Upper lobe of left lung (tissue), 6 donors: ENCODE data around the gene SERPINB8. TPM values are rescaled to one million over a fixed set of nuclear protein-coding genes. Genes with fewer than 3 reads are reported as not detected.
"Not testable (repeated sequence)": the region's sequence is repeated elsewhere in the genome, so short reads cannot be mapped to it uniquely, and the experiment has no call there.

ENCODE experiments used
- ATAC-seq, 2 donors: fragments of 200-7000 bp; cut with Tn5 transposase; one replicate each; pipeline ENCODE4 v1.9.1; 2022; ENCODE audit warnings: mild to moderate bottlenecking in 2 of 2, moderate library complexity in 2 of 2; ENCODE audit not compliant: low FRiP score in 2 of 2
- DNase-seq, 2 donors: peaks; one replicate each; pipeline ENCODE4 v3.0.0-alpha.2; 2019 to 2020
- H3K27ac ChIP-seq, 4 donors: fragments of 200-600 bp; sonication (generic); one replicate each; pipeline ENCODE4 v1.5.1; 2016 to 2019
- H3K27me3 ChIP-seq, 4 donors: fragments of 200-600 bp; sonication (generic); one replicate each; pipeline ENCODE4 v1.5.1; 2017 to 2019
- H3K36me3 ChIP-seq, 4 donors: fragments of 200-600 bp; sonication (generic); one replicate each; pipeline ENCODE4 v1.5.1; 2016 to 2019
- H3K4me1 ChIP-seq, 4 donors: fragments of 200-600 bp; sonication (generic); one replicate each; pipeline ENCODE4 v1.5.1; 2018 to 2019
- H3K4me3 ChIP-seq, 4 donors: fragments of 200-600 bp; sonication (generic); one replicate each; pipeline ENCODE4 v1.5.1; 2017 to 2019; ENCODE audit warnings: mild to moderate bottlenecking in 2 of 4, moderate library complexity in 1 of 4
- H3K9me3 ChIP-seq, 4 donors: fragments of 200-600 bp; sonication (generic); one replicate each; pipeline ENCODE4 v1.5.1; 2018 to 2019
- EP300 ChIP-seq, 4 donors: sonication (generic); formaldehyde crosslinking; IDR thresholded peaks; one replicate each; pipeline ENCODE4 v1.5.1; 2017; ENCODE audit warnings: antibody characterized with exemption in 4 of 4, control low read depth in 2 of 4
- POLR2A ChIP-seq, 4 donors: fragments of 450-650 bp; IDR thresholded peaks; one replicate each; pipeline ENCODE4 v1.5.1; 2016 to 2017; ENCODE audit warnings: antibody characterized with exemption in 4 of 4, mild to moderate bottlenecking in 2 of 4
- POLR2AphosphoS5 ChIP-seq, 2 donors: sonication (generic); formaldehyde crosslinking; IDR thresholded peaks; one replicate each; pipeline ENCODE4 v1.5.1; 2017; ENCODE audit warnings: antibody characterized with exemption in 2 of 2
- WGBS, 2 donors: methylation state at CpG; one replicate each; pipeline ENCODE4 v1.1.5; 2017 to 2018; 5-methylcytosine and 5-hydroxymethylcytosine counted together
- total RNA-seq, 6 donors: library from RNA; depleted of rRNA in 4 of 6; stranded (reverse); fragments of >200 nt in 4 of 6; gene quantifications; one replicate each; pipeline versions ENCODE4 v1.1.0 to v1.2.1, GENCODE V29; 2016 to 2021
- TF ChIP-seq, protein P1 (sequence below), 6 experiments: fragments of 450-650 bp in 4 of 6; fragments of 200-600 bp in 2 of 6; sonication (generic) in 2 of 6; IDR thresholded peaks; one replicate each; pipeline ENCODE4 v1.5.1; 2016 to 2019; ENCODE audit warnings: antibody characterized with exemption in 6 of 6
- donor health status: DM: no; HTN: no; CAD: no; lungs with moderate emphysema.
- donor health status: DM: no; HTN: yes; CAD: no; lungs with severe emphysema.

Gene SERPINB8, protein sequence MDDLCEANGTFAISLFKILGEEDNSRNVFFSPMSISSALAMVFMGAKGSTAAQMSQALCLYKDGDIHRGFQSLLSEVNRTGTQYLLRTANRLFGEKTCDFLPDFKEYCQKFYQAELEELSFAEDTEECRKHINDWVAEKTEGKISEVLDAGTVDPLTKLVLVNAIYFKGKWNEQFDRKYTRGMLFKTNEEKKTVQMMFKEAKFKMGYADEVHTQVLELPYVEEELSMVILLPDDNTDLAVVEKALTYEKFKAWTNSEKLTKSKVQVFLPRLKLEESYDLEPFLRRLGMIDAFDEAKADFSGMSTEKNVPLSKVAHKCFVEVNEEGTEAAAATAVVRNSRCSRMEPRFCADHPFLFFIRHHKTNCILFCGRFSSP
- total RNA-seq = 10 to 100 TPM in 5 of 6 donors, 1 to 10 TPM in 1; 8.4 to 33.7 (median 22.4) TPM

DNA sequence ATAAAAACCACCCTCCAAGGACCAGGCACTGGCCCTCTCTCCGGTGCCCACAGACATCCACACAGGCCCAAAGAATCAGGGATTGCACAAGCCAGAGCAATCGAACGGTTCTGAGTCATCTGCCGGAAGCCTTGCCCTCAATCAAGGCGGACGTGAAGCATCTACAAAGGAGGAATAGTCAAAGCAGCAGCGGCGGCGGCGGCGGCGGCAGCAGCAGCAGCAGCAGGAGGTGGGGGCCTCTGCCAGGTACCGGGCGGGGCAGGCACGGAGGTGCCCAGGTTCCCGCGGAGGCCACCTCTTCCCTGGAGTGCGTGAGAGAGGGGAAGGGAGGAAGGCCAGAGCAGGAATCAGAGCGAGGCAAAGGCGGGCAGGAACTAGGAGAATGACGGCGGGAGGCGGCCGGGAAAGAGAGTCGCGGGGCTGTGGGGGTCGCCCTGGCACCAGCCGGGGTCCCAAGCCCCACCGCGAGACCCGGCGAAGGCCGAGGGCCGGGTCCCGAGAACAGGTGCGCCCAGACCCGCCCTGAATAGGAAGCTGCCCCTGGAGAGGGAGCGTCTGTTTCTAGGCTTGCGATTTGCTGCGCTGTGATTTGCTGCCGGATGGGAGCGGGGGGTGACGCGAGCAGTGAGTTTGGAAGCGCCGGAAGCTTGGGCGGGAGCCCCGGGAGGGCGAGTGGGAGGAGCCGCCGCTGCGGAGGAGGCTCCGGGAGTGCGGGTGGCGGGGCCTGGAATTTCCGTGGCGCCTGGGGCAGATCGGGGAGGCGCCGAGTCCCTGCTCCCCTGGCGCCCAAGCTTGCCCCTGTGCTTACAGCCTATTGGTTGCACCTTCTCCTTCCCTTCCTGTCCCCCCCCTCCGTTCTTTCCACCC lies at the start of gene SERPINB8:
TSS of gene SERPINB8 (plus strand) at position 140 of the 867 bp plus-strand sequence. CDS start 8,228 bp downstream, outside the sequence.
- Histone ChIP-seq H3K27me3 (no peaks in the 10 kb centered on the region), H3K9me3 (no peaks in the 10 kb centered on the region), H3K27ac (peak within 1 kb of the TSS; percentile 95 to 99 (median 98)), H3K36me3 (no peaks in the 10 kb centered on the region), H3K4me3 (peak within 1 kb of the TSS; percentile 64 to 69 (median 69)), H3K4me1 (peaks cover 13 to 21% (median 15%) of the 10 kb centered on the region in 4 donors)
- DNase-seq (peak; percentile 96 to 97), ATAC-seq (peak; percentile 98)
- 1% methylated on average over 43 to 46 of the region's 62 CpGs for WGBS, 2 donors
- TF ChIP-seq, protein P1, sequence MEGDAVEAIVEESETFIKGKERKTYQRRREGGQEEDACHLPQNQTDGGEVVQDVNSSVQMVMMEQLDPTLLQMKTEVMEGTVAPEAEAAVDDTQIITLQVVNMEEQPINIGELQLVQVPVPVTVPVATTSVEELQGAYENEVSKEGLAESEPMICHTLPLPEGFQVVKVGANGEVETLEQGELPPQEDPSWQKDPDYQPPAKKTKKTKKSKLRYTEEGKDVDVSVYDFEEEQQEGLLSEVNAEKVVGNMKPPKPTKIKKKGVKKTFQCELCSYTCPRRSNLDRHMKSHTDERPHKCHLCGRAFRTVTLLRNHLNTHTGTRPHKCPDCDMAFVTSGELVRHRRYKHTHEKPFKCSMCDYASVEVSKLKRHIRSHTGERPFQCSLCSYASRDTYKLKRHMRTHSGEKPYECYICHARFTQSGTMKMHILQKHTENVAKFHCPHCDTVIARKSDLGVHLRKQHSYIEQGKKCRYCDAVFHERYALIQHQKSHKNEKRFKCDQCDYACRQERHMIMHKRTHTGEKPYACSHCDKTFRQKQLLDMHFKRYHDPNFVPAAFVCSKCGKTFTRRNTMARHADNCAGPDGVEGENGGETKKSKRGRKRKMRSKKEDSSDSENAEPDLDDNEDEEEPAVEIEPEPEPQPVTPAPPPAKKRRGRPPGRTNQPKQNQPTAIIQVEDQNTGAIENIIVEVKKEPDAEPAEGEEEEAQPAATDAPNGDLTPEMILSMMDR (IDR thresholded peaks at IDR 0.05) = peak in 2 of 6 experiments; percentile 14 to 22
- TF ChIP-seq POLR2AphosphoS5 (IDR thresholded peaks at IDR 0.05) (peak; percentile 83 to 86), EP300 (IDR thresholded peaks at IDR 0.05) (peak in 1 of 4 donors; percentile 40), POLR2A (IDR thresholded peaks at IDR 0.05) (peak; percentile 37 to 97 (median 95))

- no peak overlapping the region for H3K27ac ChIP-seq
- H3K36me3 ChIP-seq = no peaks in the 10 kb centered on the region
- H3K27me3 ChIP-seq = no peaks in the 10 kb centered on the region
- WGBS, 2 donors = 74 to 82% methylated on average over 2 of the region's 2 CpGs
- DNase-seq (no peak), ATAC-seq (no peak)
- H3K9me3 ChIP-seq = no peaks in the 10 kb centered on the region
- H3K4me3 ChIP-seq = no peak overlapping the region
- H3K4me1 ChIP-seq = no peaks in the 10 kb centered on the region
- TF ChIP-seq, protein P1 (IDR thresholded peaks at IDR 0.05) = no peak
- TF ChIP-seq POLR2A (IDR thresholded peaks at IDR 0.05) (no peak), EP300 (IDR thresholded peaks at IDR 0.05) (no peak), POLR2AphosphoS5 (IDR thresholded peaks at IDR 0.05) (no peak)
These were observed 47.8 kb upstream of the SERPINB8 start for GRCh38 chr18:63922049-63922448.

- WGBS, 2 donors = 87 to 89% methylated on average over 1 of the region's 1 CpG
- no peaks in the 10 kb centered on the region for H3K36me3 ChIP-seq
- H3K4me1 ChIP-seq = no peaks in the 10 kb centered on the region
- no peak for TF ChIP-seq POLR2AphosphoS5 (IDR thresholded peaks at IDR 0.05)
- TF ChIP-seq POLR2A (IDR thresholded peaks at IDR 0.05) = no peak
- TF ChIP-seq, protein P1 (IDR thresholded peaks at IDR 0.05) = no peak
- no peak for TF ChIP-seq EP300 (IDR thresholded peaks at IDR 0.05)
- no peak for ATAC-seq
- H3K27ac ChIP-seq = no peak overlapping the region
- no peak for DNase-seq
- H3K4me3 ChIP-seq = no peak overlapping the region
- no peaks in the 10 kb centered on the region for H3K9me3 ChIP-seq
- H3K27me3 ChIP-seq = no peaks in the 10 kb centered on the region
These were observed 45.3 kb upstream of the SERPINB8 start for GRCh38 chr18:63924551-63924950.

- TF ChIP-seq, protein P1 (IDR thresholded peaks at IDR 0.05) = no peak
- no peak for TF ChIP-seq POLR2AphosphoS5 (IDR thresholded peaks at IDR 0.05)
- no peak for TF ChIP-seq EP300 (IDR thresholded peaks at IDR 0.05)
- TF ChIP-seq POLR2A (IDR thresholded peaks at IDR 0.05) = no peak
- H3K36me3 ChIP-seq = no peaks in the 10 kb centered on the region
- ATAC-seq (no peak), DNase-seq (no peak)
- H3K4me1 ChIP-seq = no peaks in the 10 kb centered on the region
- 49 to 61% methylated on average over 8 of the region's 8 CpGs for WGBS, 2 donors
- H3K27ac ChIP-seq = no peak overlapping the region
- no peaks in the 10 kb centered on the region for H3K27me3 ChIP-seq
- H3K9me3 ChIP-seq = no peaks in the 10 kb centered on the region
- no peak overlapping the region for H3K4me3 ChIP-seq
These were observed 41.5 kb upstream of the SERPINB8 start for GRCh38 chr18:63928331-63928730.

DNA sequence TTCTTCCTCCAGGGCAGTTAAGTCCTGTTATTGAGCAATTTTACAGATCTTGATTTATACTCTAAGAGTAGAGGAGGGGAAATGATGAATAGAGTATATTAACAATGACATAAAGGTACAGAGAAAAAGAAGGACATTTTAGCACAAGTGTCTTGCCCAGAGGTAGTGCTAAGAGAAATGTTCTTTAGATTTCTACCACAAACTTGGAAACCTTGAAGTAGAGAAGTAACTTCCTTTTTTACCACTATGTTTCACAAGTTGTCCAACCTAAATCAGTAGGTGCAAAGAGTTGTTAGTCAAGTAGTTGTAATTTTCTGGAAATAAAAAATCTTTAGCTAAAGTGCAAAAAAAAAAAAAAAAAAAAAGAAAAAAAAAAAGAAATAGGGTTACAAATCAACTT lies 40.5 kb upstream of the SERPINB8 start:
- H3K4me1 ChIP-seq, ATAC-seq, DNase-seq, H3K36me3 ChIP-seq, H3K9me3 ChIP-seq, H3K27ac ChIP-seq, H3K4me3 ChIP-seq, H3K27me3 ChIP-seq: not testable (repeated sequence)
